Osteoblast (primary cell): ENCODE data around the gene NGFR. TPM values are rescaled to one million over a fixed set of nuclear protein-coding genes. Genes with fewer than 3 reads are reported as not detected.
A peak's percentile ranks its signal among the peaks of the same experiment; 100 is the strongest.

ENCODE experiments used
- DNase-seq: peaks from one replicate; pipeline ENCODE4 v3.0.0; 2011; ENCODE audit warnings: low spot score, mixed read lengths; ENCODE audit not compliant: insufficient read length; ENCODE audit errors: missing footprints
- H2AFZ ChIP-seq: 2 replicates; pipeline ENCODE4 v1.6.0; 2011; ENCODE audit warnings: mild to moderate bottlenecking, low read length
- H3K27ac ChIP-seq: 2 replicates; pipeline ENCODE4 v1.5.1; 2011; ENCODE audit warnings: mild to moderate bottlenecking, low read depth, low read length, moderate library complexity
- H3K27me3 ChIP-seq: 2 replicates; pipeline ENCODE4 v1.6.0; 2012; ENCODE audit warnings: mild to moderate bottlenecking, control low read depth, inconsistent platforms, low read length, moderate library complexity; ENCODE audit not compliant: insufficient read depth
- H3K36me3 ChIP-seq: 2 replicates; pipeline ENCODE4 v1.5.1; 2011; ENCODE audit warnings: mild to moderate bottlenecking, low read length, control low read depth, moderate library complexity; ENCODE audit not compliant: insufficient read depth
- H3K4me1 ChIP-seq: 2 replicates; pipeline ENCODE4 v1.5.1; 2011; ENCODE audit warnings: mild to moderate bottlenecking, low read length, control low read depth, moderate library complexity; ENCODE audit not compliant: insufficient read depth
- H3K4me2 ChIP-seq: 2 replicates; pipeline ENCODE4 v1.6.0; 2011; ENCODE audit warnings: mild to moderate bottlenecking, low read length; ENCODE audit not compliant: insufficient read depth
- H3K4me3 ChIP-seq: fragments of 200-600 bp; sonication (generic); 3 replicates; pipeline ENCODE4 v1.5.1; 2012; ENCODE audit warnings: mild to moderate bottlenecking, low read length, inconsistent platforms; ENCODE audit not compliant: insufficient read depth
- H3K79me2 ChIP-seq: 2 replicates; pipeline ENCODE4 v1.6.0; 2012; ENCODE audit warnings: mild to moderate bottlenecking, low read length, control low read depth, inconsistent platforms; ENCODE audit not compliant: insufficient read depth
- H3K9me3 ChIP-seq: 2 replicates; pipeline ENCODE4 v1.5.1; 2011; ENCODE audit warnings: low read depth, low read length, control low read depth
- H4K20me1 ChIP-seq: 2 replicates; pipeline ENCODE4 v1.6.0; 2012; ENCODE audit warnings: mild to moderate bottlenecking, low read length, control low read depth; ENCODE audit not compliant: insufficient read depth
- total RNA-seq: library from RNA; depleted of rRNA; stranded (reverse); fragments of >200 nt; gene quantifications from 2 replicates; pipeline ENCODE4 v1.2.3, GENCODE V29; 2012
- TF ChIP-seq, protein P1 (sequence below): IDR thresholded peaks from 2 replicates; pipeline ENCODE4 v1.5.1; 2011; ENCODE audit warnings: mild to moderate bottlenecking, low read depth, low read length, moderate library complexity; ENCODE audit errors: extremely low read depth

Gene NGFR
- total RNA-seq, 1 donor, result under 0.01 TPM

DNA sequence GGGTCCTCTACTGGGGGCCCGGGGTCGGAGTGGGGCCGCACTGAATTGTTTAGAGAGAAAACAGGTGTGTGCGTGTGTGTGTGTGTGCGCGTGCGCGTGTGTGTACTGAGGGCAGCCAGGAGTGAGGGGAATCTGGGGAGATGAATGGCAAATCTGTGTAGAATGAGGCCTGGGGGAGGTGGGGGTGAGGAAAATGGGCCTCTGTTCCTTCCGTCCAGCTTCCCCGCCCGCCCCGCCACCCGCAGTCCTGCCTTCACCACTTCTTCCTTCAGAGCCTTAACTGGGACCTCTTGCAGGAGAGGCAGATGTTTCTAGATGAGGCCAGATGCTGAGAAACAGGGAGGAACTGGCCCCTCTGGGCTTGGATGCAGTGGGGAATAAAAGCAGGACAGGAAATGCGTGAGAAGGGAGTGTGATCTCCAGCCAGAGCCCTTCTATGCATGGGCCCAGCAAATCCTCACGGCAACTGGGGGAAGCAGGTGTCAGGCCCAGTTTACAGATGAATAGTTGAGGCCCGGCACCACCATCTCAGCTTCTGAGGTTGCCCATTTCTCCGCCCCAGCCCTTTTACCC lies 29.7 kb upstream of the NGFR start:
- Histone ChIP-seq H3K27me3 (peaks cover 45% of the 10 kb centered on the region), H3K9me3 (no peaks in the 10 kb centered on the region), H3K4me3 (no peak overlapping the region), H2AFZ (no peak overlapping the region), H4K20me1 (no peaks in the 10 kb centered on the region), H3K4me1 (no peaks in the 10 kb centered on the region), H3K27ac (no peak overlapping the region), H3K36me3 (no peaks in the 10 kb centered on the region), H3K4me2 (no peak overlapping the region), H3K79me2 (no peaks in the 10 kb centered on the region)
- TF ChIP-seq, protein P1, sequence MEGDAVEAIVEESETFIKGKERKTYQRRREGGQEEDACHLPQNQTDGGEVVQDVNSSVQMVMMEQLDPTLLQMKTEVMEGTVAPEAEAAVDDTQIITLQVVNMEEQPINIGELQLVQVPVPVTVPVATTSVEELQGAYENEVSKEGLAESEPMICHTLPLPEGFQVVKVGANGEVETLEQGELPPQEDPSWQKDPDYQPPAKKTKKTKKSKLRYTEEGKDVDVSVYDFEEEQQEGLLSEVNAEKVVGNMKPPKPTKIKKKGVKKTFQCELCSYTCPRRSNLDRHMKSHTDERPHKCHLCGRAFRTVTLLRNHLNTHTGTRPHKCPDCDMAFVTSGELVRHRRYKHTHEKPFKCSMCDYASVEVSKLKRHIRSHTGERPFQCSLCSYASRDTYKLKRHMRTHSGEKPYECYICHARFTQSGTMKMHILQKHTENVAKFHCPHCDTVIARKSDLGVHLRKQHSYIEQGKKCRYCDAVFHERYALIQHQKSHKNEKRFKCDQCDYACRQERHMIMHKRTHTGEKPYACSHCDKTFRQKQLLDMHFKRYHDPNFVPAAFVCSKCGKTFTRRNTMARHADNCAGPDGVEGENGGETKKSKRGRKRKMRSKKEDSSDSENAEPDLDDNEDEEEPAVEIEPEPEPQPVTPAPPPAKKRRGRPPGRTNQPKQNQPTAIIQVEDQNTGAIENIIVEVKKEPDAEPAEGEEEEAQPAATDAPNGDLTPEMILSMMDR, result no peak
- peak; percentile 71 for DNase-seq

DNA sequence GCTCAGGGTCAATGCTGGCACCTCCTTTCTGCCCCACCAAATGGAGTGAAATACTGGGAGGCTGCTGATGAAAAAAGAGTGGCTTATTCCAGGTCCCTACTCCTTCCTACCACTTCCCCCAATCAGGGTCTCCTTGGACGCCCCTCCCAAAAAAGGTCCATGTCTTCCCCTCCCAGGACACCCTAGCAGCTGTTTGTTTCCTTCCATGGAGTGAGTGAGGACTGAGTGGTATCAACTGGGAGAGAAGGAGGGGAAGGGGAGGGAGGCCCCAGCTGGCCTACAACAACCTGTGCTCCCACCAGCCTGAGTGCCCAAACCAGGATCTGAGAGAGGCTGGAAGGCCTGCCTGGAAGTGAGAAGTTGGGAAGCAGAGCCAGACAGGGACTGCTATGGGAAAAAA lies 28.7 kb upstream of the NGFR start:
- Histone ChIP-seq H3K79me2 (no peaks in the 10 kb centered on the region), H3K36me3 (no peaks in the 10 kb centered on the region), H3K9me3 (no peaks in the 10 kb centered on the region), H3K4me1 (no peaks in the 10 kb centered on the region), H3K4me2 (no peak overlapping the region), H3K4me3 (no peak overlapping the region), H2AFZ (no peak overlapping the region), H3K27ac (no peak overlapping the region), H4K20me1 (no peaks in the 10 kb centered on the region), H3K27me3 (peaks cover 45% of the 10 kb centered on the region)
- TF ChIP-seq, protein P1, result no peak
- peak; percentile 34 for DNase-seq

DNA sequence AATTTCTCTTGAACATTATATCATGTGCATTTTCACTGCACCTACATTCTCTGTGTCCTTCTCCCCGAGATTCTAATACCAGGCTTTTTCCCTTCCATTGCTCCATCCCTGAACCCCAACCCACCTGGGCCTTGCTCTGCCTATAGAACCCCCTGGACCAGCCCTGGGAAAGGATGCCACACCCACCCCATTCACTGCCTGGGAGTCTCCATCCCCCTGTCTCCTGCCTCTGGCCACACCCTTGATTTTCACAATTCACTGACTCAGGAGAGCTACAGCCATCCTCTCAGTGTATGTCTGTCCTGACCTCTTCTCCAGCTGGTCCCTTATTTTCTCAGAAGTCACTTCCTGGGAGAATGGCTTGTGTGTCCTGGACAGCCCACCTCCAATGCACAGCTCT lies 27.9 kb upstream of the NGFR start:
- TF ChIP-seq, protein P1, result no peak

DNA sequence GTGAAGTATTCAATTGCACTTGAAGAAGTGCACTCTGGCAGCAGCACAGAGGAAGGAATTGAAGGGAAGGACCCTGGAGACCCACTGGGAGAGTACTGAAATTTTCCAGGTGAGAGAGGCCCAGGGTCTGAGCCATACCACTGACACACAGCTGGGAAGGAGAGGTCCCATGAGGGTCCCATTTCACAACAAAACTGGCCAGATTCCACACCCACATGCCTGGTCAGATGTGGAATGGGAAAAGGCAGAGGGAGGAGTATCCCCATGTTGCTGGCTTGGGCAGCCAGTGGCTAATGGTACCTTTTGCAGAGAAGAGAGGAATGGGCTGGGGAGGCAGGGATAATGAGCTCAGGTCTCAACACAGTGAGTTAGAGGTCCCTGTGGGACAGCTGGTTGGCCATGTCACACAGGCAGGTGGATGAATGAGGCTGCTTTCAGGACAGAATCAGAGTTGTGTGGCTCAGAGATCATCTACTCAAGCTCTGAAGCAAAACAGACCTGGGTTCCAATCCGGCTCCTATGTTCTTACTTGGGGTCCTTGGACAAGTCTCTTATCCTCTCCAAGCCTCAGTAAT lies 26.2 kb upstream of the NGFR start:
- DNase-seq, result no peak
- H3K4me3 ChIP-seq, result no peak overlapping the region
- H3K79me2 ChIP-seq, result no peaks in the 10 kb centered on the region
- H3K9me3 ChIP-seq, result no peaks in the 10 kb centered on the region
- H3K36me3 ChIP-seq, result no peaks in the 10 kb centered on the region
- H3K4me2 ChIP-seq, result no peak overlapping the region
- no peaks in the 10 kb centered on the region for H3K4me1 ChIP-seq
- no peak overlapping the region for H3K27ac ChIP-seq
- H4K20me1 ChIP-seq, result no peaks in the 10 kb centered on the region
- TF ChIP-seq, protein P1, result no peak
- H2AFZ ChIP-seq, result no peak overlapping the region
- H3K27me3 ChIP-seq, result peaks cover 55% of the 10 kb centered on the region

More for the DNA sequence above, 27.9 kb upstream of the NGFR start:
- no peaks in the 10 kb centered on the region for H3K36me3 ChIP-seq
- H3K27ac ChIP-seq, result no peak overlapping the region
- H3K4me2 ChIP-seq, result no peak overlapping the region
- H3K27me3 ChIP-seq, result peaks cover 49% of the 10 kb centered on the region
- H3K9me3 ChIP-seq, result no peaks in the 10 kb centered on the region
- H3K4me3 ChIP-seq, result no peak overlapping the region
- peak; percentile 66 for DNase-seq
- no peaks in the 10 kb centered on the region for H4K20me1 ChIP-seq
- H2AFZ ChIP-seq, result no peak overlapping the region
- no peaks in the 10 kb centered on the region for H3K4me1 ChIP-seq
- no peaks in the 10 kb centered on the region for H3K79me2 ChIP-seq
